Mucosa of descending colon (tissue), 3 donors: ENCODE measurements around the gene MAP4. TPM values are rescaled to one million over a fixed set of nuclear protein-coding genes. Genes with fewer than 3 reads are reported as not detected.

Source experiments
- ATAC-seq: fragments of 200-7000 bp; cut with Tn5 transposase; one replicate; pipeline ENCODE4 v1.9.1; 2020; ENCODE audit warnings: mild to moderate bottlenecking, moderate library complexity
- DNase-seq, 3 donors: peaks; one replicate each; pipeline ENCODE4 v3.0.0-alpha.2; 2020
- H3K36me3 ChIP-seq: fragments of 200-600 bp; one replicate; pipeline ENCODE4 v1.8.0; 2021; ENCODE audit warnings: low read depth, mild to moderate bottlenecking
- H3K4me1 ChIP-seq: fragments of 200-600 bp; one replicate; pipeline ENCODE4 v1.8.0; 2021; ENCODE audit warnings: low read depth, mild to moderate bottlenecking
- H3K4me3 ChIP-seq: fragments of 200-600 bp; one replicate; pipeline ENCODE4 v1.8.0; 2021; ENCODE audit warnings: mild to moderate bottlenecking
- H3K9me3 ChIP-seq: fragments of 200-600 bp; one replicate; pipeline ENCODE4 v1.8.0; 2021; ENCODE audit warnings: mild to moderate bottlenecking
- intact Hi-C, 2 donors: fragments of 100-400 bp; cut with DNase I in 1 of 2; cut with micrococcal nuclease in 1 of 2; formaldehyde crosslinking; loops; one replicate each; pipeline versions ENCODE4 v1.11.0 to v1.11.1; 2022; cut with DNase I, micrococcal nuclease
- total RNA-seq, 3 donors: library from RNA; stranded (reverse); fragmentation: NEBNext Ultra II Directional in 2 of 3; extraction: Animal tissue kit (Norgen Biotek cat#: 25700) in 2 of 3; gene quantifications; one replicate each; pipeline versions ENCODE4 v1.2.1 to v1.2.4, GENCODE V29; 2021 to 2023
- TF ChIP-seq, protein P1 (sequence below): fragments of 200-600 bp; IDR thresholded peaks from one replicate; pipeline ENCODE4 v1.8.0; 2022; ENCODE audit warnings: antibody characterized with exemption, mild to moderate bottlenecking
- donor health status: DM: no; HTN: no; CAD: no; lungs with moderate emphysema.
- donor health status: DM: no; HTN: no; CAD: no.
- donor health status: DM: no; HTN: yes; CAD: no.

MAP4 gene
- total RNA-seq, 3 donors from 2014 or later = 104 to 316 (median 109) TPM

DNA sequence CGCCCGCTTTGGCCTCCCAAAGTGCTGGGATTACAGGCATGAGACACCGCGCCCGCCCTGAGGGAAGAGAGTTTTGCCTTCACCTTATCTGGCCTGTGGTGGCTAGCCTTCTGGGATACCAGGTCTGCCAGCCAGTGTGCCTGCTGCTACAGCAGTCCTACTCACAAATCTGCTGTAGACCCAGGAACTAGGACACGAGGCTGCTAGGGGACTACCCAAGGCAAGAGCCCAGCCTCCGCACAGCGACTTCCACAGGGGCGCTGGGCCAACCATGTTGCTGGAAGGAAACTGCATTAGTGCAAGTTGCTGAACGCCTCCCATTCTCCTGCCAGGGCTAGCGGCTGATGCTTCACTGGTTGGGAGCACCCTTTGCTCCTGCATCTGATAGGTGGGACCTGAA lies 159.5 kb downstream of the MAP4 start:
- H3K4me3 ChIP-seq = no peak overlapping the region
- intact Hi-C loops = no loop called here
- H3K9me3 ChIP-seq = no peaks in the 10 kb centered on the region
- ATAC-seq (no peak), DNase-seq (no peak)
- no peaks in the 10 kb centered on the region for H3K4me1 ChIP-seq
- TF ChIP-seq, protein P1, sequence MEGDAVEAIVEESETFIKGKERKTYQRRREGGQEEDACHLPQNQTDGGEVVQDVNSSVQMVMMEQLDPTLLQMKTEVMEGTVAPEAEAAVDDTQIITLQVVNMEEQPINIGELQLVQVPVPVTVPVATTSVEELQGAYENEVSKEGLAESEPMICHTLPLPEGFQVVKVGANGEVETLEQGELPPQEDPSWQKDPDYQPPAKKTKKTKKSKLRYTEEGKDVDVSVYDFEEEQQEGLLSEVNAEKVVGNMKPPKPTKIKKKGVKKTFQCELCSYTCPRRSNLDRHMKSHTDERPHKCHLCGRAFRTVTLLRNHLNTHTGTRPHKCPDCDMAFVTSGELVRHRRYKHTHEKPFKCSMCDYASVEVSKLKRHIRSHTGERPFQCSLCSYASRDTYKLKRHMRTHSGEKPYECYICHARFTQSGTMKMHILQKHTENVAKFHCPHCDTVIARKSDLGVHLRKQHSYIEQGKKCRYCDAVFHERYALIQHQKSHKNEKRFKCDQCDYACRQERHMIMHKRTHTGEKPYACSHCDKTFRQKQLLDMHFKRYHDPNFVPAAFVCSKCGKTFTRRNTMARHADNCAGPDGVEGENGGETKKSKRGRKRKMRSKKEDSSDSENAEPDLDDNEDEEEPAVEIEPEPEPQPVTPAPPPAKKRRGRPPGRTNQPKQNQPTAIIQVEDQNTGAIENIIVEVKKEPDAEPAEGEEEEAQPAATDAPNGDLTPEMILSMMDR = no peak
- H3K36me3 ChIP-seq = peaks cover 4% of the 10 kb centered on the region

DNA sequence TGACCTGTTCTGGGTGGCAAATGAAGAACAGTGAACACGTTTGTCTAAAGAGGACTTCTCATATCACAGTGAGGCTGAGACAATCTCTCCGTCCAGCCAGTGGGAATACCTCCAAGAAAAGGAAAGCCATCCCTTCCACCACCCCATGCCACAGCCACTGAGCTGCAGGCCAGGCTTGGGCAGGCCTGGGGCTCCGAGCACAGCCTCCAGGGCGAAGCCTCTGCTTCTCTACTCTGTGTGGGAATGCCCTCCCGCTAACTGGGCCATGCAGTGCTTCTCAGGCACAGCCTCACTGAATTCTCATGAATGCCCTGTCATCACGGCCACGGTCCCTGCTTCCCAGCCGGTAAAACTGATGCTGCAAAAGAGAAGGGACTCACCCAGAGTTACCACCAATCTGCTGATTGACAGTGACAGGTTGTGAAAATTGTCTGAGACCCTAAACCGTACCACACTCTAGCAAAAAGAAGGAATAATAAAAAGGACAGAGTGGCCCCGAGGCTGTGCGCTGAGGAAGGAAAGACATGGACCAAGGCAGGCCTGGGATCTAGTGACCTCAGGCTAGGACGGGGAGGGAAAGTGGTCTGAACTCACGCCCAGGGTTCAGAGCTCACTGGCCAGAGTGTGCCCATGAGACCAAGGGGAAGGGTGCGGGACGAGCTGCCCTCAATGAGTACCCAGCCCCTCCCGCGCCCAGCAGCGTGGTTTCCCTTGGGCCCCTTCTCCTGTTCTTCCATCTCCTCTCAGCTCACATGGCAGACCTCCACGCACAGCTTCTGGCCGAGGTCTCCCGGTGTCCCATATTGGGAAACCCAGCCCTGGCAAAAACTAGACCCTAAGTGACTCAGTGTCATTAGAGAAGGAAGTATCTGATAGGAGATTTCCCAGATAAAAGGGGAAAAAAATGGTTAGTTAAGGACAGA lies 160.5 kb downstream of the MAP4 start:
- no peaks in the 10 kb centered on the region for H3K4me1 ChIP-seq
- DNase-seq (no peak), ATAC-seq (no peak)
- H3K9me3 ChIP-seq = no peaks in the 10 kb centered on the region
- intact Hi-C loops = no loop called here
- no peak overlapping the region for H3K4me3 ChIP-seq
- TF ChIP-seq, protein P1 = no peak
- peaks cover 4% of the 10 kb centered on the region for H3K36me3 ChIP-seq

- intact Hi-C loops = no loop called here
- H3K9me3 ChIP-seq = no peaks in the 10 kb centered on the region
- H3K4me3 ChIP-seq = no peak overlapping the region
- H3K36me3 ChIP-seq = peaks cover 4% of the 10 kb centered on the region
- no peaks in the 10 kb centered on the region for H3K4me1 ChIP-seq
- TF ChIP-seq, protein P1 = no peak
- no peak for DNase-seq
- ATAC-seq = no peak
These were observed 161.3 kb downstream of the MAP4 start for GRCh38 chr3:47854720-47855455.

DNA sequence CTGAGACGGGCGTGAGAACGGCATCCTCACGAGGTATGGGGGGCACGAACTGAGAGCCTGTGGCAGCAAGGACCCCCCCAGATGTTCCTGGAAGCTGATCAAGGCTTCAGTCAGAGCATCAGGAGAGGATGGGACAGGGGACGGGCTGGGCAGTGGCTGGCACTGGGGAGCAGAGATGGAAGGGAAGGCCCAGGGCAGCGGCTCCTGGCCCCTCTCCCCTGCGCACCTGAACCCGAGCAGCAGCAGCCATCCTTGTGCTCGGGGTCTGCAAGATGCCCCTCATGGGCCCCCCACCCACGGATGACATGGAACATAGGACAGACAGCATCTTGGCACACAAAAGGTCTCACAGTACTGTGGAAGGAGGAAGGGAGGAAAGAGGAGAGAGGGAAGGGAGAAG lies 161.9 kb downstream of the MAP4 start:
- H3K4me1 ChIP-seq = no peaks in the 10 kb centered on the region
- no peaks in the 10 kb centered on the region for H3K9me3 ChIP-seq
- ATAC-seq = no peak
- TF ChIP-seq, protein P1 = no peak
- H3K36me3 ChIP-seq = peaks cover 4% of the 10 kb centered on the region
- intact Hi-C loops = no loop called here
- no peak overlapping the region for H3K4me3 ChIP-seq
- no peak for DNase-seq

- DNase-seq = no peak
- Histone ChIP-seq H3K4me1 (no peaks in the 10 kb centered on the region), H3K36me3 (peaks cover 5% of the 10 kb centered on the region), H3K9me3 (no peaks in the 10 kb centered on the region), H3K4me3 (no peak overlapping the region)
- intact Hi-C loops = no loop called here
- no peak for ATAC-seq
- TF ChIP-seq, protein P1 = no peak
These were observed 163.3 kb downstream of the MAP4 start for GRCh38 chr3:47852604-47853602.
